LNCAP (cell line): ENCODE data around the gene ESPNL.
A peak's percentile ranks its signal among the peaks of the same experiment; 100 is the strongest.

Experiments
- CTCF ChIP-seq: fragments of 450-650 bp; IDR thresholded peaks from 2 replicates; pipeline ENCODE4 v1.5.1; 2017; ENCODE audit warnings: mild to moderate bottlenecking

Gene ESPNL

DNA sequence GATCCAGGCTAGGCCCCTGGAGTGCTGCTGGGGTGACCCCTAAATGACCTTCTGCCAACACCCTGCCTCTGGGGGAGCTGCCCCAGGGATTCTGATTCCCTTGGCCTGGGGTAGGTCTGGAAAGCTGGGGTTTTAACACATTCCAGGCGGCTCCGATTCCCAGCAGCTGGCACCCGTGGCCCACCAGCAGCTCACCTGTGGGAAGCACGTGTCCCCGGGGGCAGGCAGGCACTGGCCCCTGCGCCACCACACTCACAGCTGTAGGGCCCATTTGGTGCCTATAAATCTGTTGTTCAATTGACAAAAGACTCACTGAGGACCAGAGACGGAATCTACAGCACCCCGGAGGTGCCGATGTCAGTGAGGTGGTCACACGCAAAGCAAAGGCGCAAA lies 34.2 kb downstream of the ESPNL start:
- TF ChIP-seq CTCF = no peak

DNA sequence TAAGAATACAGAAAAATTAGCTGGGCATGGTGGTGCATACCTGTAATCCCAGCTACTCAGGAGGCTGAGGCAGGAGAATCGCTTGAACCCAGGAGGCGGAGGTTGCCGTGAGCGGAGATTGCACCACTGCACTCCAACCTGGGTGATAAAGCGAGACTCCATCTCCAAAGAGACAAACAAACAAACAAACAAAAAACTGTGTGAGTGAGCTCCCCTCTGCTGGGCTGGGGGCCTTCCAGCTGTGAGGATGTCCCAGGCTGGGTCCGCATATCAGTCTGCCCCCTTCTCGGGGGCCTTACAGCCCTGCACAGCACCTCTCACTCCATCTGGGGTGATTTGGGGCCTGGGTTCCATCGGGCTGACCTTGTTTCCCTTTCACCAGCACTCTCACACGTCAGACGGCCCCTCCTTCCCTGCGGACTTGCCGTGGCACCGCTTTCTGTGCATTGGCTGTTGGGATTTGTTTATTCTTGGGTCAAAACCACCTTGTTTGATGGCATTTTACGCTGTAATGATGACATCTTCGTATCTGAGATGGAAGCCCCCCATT lies 35.5 kb downstream of the ESPNL start:
- TF ChIP-seq CTCF = no peak

- no peak for TF ChIP-seq CTCF
Measured at GRCh38 chr2:238136820-238137537, 36.8 kb downstream of the ESPNL start.

- TF ChIP-seq CTCF = no peak
Measured at GRCh38 chr2:238137885-238138284, 37.7 kb downstream of the ESPNL start.

DNA sequence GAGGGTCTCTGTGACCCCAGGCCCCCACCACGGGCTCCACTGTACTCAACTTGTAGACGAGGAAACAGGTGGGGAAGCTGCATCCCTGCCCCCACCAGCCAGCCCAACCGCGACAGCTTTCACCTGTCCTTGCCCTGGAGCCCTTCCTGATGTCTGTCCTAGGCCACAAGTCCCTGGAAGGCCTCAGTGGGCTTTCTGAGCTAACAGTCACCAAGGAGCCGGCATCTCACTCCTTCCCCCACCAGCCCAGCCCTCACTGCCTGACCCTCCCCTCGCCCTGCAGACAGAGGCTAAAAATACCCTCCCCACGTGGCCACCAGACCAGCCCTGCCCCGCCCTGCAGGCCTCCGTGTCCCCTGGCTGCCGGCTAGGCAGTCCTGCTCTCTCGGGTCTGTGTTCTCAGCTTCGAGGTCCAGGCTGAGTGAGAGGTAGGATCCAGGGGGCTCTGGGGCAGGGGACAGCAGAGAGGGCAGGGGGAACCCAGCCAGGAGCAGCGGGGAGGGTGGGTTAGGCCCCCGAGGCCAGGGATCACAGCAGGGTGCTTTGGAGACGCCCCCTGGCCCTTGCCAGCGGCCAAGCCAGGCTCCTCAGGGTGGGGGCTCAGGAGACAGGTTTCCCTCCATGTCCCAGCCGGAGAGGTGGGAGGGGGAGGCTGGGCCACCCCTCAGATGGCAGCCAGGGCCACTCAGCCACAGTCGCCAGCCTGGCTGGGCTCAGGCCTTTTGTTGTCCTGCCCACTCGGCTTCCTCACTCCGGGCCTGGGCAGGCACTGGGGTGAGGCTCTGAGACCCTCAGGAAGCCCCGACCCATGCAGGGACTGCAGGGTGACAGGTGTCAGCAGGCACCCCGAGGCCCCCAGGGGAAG lies 38.4 kb downstream of the ESPNL start, which contains the start of gene KLHL30:
KLHL30 (plus strand) TSS at position 338 of the 865 bp plus-strand sequence. CDS start 2,087 bp downstream, outside the sequence.
- no peak for TF ChIP-seq CTCF

DNA sequence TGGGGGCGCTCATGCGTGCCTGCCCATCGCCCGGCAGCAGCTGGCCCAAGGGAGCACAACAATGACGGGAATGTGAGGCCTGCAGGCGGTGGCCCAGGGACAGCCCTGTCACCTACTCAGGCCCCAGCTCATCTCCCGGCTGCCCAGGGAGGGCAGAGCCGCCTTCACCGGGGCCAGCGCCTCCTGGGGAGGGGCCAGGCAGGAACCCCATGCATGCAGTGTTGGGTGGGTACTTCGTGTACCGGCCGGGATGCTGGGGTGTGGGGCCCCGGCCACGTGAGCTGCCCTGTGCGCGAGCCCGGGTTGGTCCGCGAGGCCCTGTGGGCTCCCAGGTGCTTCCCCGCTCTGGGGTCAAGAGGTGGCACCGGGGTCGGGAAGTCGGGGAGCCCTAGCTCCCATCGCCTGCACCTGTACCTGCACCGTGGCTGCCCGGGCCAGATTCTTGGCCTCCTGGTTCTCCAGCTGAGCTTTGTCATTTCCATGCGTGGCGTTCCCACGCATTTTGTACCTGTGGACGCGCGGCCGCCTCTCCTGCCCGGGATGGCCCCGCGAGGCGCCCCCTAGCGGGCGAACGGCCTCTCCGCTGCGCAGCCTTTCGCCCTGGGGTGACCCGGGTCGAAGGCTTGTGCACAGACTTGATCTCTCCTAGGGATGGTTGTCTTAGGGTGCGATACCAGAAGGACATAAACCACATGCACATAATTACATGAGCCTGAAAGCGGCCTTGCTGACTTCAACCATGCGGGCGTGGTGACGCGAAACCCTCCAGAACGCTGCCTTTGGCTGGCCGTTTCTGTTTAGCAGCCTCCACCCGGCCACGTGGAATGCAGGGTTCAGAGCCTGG lies 39.3 kb downstream of the ESPNL start:
- peak; percentile 61 for TF ChIP-seq CTCF

- no peak for TF ChIP-seq CTCF
Measured at GRCh38 chr2:238140040-238140439, 39.9 kb downstream of the ESPNL start.
